ENCODE results near the gene LEFTY2.

- TF ChIP-seq PBX3 (IDR thresholded peaks at IDR 0.05; ENCODE audit: insufficient replicate concordance, low read depth, low read length), result no peak
- no peak for TF ChIP-seq SMC3 (IDR thresholded peaks at IDR 0.05; ENCODE audit: borderline replicate concordance, low read length)
- TF ChIP-seq CREM (IDR thresholded peaks at IDR 0.05; ENCODE audit: low read depth), result no peak
- no peak for TF ChIP-seq POLR2AphosphoS5 (IDR thresholded peaks at IDR 0.05; ENCODE audit: low read length)
- no peak for TF ChIP-seq CTCF (IDR thresholded peaks at IDR 0.05 in 2 of 3, conservative IDR thresholded peaks at IDR 0.05 in 1 of 3; ENCODE audit: control insufficient read depth in 2 of 3, extremely low read depth in 1 of 3, insufficient read depth in 1 of 3, low read depth in 3 of 3, low read length in 3 of 3)
- no peak for TF ChIP-seq EZH2 (IDR thresholded peaks at IDR 0.05; ENCODE audit: borderline replicate concordance, control insufficient read depth, low read depth, low read length)
- TF ChIP-seq SRF (IDR thresholded peaks at IDR 0.05; ENCODE audit: low read depth in 2 of 2, low read length in 2 of 2), result no peak
- TF ChIP-seq ZNF274 (IDR thresholded peaks at IDR 0.05; ENCODE audit: insufficient read depth, insufficient read length), result no peak
- TF ChIP-seq CEBPB (IDR thresholded peaks at IDR 0.05; ENCODE audit: borderline replicate concordance in 1 of 2, low read depth in 2 of 2, low read length in 2 of 2), result no peak
- TF ChIP-seq MAX (IDR thresholded peaks at IDR 0.05; ENCODE audit: low read depth, low read length), result no peak
- TF ChIP-seq POLR2A (IDR thresholded peaks at IDR 0.05; ENCODE audit: low read depth, low read length), result no peak
- no peak for TF ChIP-seq CBFB (IDR thresholded peaks at IDR 0.05; ENCODE audit: low read depth)
Measured at GRCh38 chr1:225907341-225907740, 33.7 kb downstream of the LEFTY2 start.
